ENCODE measurements around the gene CACNA1H. TPM values are rescaled to one million over a fixed set of nuclear protein-coding genes. Genes with fewer than 3 reads are reported as not detected.

The CACNA1H gene
- total and polyA plus RNA-seq, 2 of the 8 experiments (the other 6 are each of a cell fraction or from before 2014, with no cell fraction given) = 14.0 to 28.7 TPM

DNA sequence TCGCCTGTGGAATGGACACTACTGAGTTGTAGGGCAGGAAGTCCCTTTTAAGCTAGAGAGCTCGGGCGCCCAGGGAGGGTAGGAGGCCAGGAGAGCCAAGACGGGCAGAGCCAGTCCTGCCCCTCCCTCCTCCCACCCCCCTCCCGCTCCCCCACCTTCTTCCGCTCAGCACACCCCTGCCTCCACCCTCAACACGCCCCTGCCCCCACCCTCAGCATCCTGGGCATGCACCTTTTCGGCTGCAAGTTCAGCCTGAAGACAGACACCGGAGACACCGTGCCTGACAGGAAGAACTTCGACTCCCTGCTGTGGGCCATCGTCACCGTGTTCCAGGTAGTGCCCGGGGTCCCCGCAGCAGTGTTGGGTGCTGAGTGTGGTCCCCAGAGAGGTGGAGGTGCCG is 53.9 kb downstream of the CACNA1H start (continued):
- no peak for TF ChIP-seq CHD7 (IDR thresholded peaks at IDR 0.05; ENCODE audit: insufficient replicate concordance, low read length)
- TF ChIP-seq SP4 (IDR thresholded peaks at IDR 0.05; ENCODE audit: low read length) = no peak
- no peak for TF ChIP-seq NRF1 (IDR thresholded peaks at IDR 0.05; ENCODE audit: low read depth, low read length)
- TF ChIP-seq, protein P1, sequence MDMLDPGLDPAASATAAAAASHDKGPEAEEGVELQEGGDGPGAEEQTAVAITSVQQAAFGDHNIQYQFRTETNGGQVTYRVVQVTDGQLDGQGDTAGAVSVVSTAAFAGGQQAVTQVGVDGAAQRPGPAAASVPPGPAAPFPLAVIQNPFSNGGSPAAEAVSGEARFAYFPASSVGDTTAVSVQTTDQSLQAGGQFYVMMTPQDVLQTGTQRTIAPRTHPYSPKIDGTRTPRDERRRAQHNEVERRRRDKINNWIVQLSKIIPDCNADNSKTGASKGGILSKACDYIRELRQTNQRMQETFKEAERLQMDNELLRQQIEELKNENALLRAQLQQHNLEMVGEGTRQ (IDR thresholded peaks at IDR 0.05; ENCODE audit: low read length) = no peak
- TF ChIP-seq CHD1 (IDR thresholded peaks at IDR 0.05; ENCODE audit: low read depth, low read length) = no peak
- TF ChIP-seq SUZ12 (IDR thresholded peaks at IDR 0.05; ENCODE audit: low read length) = no peak
- TF ChIP-seq BACH1 (IDR thresholded peaks at IDR 0.05; ENCODE audit: low read length) = no peak
- TF ChIP-seq RBBP5 (IDR thresholded peaks at IDR 0.05; ENCODE audit: borderline replicate concordance, low read depth, low read length) = no peak
- TF ChIP-seq KDM4A (IDR thresholded peaks at IDR 0.05; ENCODE audit: low read depth, low read length, severe bottlenecking) = no peak
